ENCODE results near the gene EBP. TPM values are rescaled to one million over a fixed set of nuclear protein-coding genes. Genes with fewer than 3 reads are reported as not detected.

EBP gene
- total RNA-seq = 55.4 TPM
- long read RNA-seq, transcript EBP-205 (5 exons, 1,775 nt) = major isoform, 31 of 40 reads
- long read RNA-seq, partial matches to known transcripts = 0 of 40 reads
- long read RNA-seq, other reads (novel, unspliced or antisense) = 3 of 40 reads

DNA sequence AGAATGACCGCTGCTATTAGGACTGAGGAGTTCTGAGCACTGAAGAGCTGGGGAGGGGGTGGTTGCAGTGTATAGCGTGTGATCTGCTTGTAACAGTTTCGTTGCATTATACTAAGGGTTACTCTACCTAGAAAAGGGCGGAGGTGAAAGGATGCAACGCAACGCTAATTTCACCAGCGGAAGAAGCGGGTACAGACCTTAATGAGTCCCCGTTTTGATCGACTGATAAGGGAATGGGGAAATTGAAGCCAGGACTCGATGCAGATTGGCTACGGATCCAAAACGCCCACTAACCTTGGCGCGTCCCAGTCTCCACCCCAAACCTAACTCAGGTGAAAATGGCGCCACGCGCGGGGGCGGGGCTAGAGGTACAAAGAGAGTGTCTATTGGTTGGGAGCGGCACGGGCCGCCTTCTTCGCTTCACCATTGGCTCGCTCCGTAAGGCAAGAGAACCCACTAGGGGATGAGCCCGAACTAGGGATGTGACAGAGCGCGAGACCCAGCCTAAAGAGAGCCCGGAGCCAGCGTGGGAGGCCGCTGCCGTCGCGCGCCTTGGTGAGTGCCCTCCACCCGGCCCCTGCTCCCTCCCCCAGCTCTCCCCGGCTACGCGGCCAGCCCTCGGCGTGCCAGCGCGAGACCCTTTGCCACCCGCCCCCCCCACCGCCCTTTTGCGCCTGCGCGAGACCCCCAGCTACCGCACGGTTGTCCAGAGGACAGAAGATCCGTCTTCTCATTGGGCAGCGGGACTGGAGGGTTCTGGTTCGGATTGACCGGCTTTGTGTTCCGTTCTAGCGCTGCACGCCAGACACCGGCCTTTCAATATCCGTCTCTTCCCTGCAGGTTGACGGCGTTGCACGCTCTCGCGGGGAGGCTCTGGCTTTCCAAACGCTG is at the start of gene EBP:
TSS of gene EBP (plus strand) at position 456 of the 891 bp plus-strand sequence. CDS start 1,964 bp downstream, outside the sequence.
- ATAC-seq (peak; percentile 99), DNase-seq (peak; percentile 92)
- intact Hi-C loops (cut with micrococcal nuclease) = no loop called here

DNA sequence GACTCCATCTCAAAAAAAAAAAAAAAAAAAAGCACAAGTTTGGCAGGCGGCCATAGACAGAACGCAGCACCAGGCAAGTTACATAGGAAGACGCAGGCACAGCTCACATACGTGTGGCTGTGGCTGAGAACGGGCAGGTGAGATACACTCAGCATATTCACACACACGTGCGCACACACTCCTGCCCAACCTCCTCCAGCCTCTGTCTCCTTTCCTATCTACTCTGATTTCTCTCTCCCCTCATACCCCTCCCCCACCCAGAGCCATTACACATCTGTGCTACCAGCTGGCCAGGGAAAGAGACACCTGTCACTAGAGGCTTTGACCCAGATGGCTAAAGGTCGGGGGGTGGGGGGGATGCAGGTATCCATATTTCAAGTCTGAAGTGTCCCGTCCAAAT is 49.4 kb upstream of the EBP start:
- intact Hi-C loops (cut with micrococcal nuclease) = no loop called here
- ATAC-seq (no peak), DNase-seq (no peak)

DNA sequence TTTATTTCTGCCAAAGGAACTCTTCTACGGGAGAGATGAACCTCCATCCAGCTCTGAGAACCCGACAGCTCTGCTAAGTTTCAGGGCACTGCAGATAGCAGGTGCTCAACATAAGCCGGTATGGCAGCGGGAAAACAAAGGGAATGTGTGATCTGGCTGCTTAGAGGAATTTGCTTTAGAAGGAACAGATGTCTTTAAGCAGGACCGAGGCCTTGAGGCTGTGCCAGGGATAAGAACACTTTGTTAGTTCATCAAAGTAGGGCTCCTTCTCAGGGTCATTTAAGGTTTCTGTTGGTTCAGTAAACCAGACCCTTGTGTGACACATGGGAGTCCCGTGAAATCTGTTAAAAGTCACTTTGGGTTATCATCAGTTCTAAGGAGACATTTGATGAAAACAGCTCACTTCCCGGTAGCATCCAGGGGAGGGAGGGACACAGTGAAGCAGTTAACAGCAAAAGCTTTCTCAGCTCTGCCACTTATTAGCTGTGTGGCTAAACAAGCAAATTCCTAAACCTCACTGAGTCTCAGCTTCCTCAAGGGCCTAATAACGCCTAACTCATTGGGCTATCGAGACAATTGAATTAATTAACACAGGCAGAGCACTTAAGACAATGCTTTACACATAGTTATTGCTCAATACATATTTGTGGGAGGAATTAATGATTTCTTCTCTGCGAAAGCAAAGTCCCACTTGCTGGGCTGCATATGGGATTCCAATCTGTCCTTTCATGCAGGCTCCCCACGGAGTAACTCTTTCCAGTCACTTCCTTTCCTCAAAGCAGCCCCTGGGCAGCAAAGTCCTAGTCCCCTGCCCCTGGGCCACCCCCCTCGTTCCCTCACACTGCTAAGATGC is 48.5 kb upstream of the EBP start:
- DNase-seq (no peak), ATAC-seq (no peak)
- intact Hi-C loops (cut with micrococcal nuclease) = no loop called here

DNA sequence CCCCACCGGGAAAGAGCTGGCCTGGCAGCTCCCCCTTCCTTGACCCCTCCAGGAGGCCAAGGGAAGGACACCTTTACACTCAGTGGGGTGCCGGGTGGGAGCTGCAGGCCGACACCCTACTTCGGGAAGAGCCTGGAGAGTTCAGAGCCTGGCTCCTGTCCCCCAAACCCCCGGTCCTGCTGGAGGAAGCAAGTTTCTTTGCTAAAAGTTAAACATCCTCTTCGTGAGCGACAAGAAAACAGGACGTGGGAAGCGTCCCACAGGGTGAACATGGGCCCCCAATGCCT is 48.0 kb upstream of the EBP start:
- intact Hi-C loops (cut with micrococcal nuclease) = no loop called here
- no peak for DNase-seq
- no peak for ATAC-seq

DNA sequence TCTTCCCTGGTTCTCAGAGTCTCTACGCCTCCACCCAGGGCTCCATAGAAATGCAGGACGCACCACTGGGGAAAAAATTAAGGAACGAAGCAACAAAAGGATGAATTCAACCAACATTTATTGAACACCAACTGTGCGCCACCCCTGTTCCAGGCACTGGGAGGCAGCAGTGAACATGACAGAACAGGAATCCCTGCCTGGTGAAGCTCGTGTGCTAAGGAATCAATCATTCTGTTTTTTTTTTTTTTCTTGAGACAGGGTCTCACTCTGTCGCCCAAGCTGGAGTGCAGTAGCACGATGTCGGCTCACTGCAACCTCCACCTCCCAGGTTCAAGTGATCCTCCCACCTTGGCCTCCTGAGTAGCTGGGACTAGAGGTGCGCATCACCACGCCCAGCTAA is 47.5 kb upstream of the EBP start:
- DNase-seq (no peak), ATAC-seq (no peak)
- intact Hi-C loops (cut with micrococcal nuclease) = no loop called here

- no peak for ATAC-seq
- intact Hi-C loops (cut with micrococcal nuclease) = no loop called here
- DNase-seq = no peak
These were observed 47.0 kb upstream of the EBP start for GRCh38 chrX:48474581-48474980.

- ATAC-seq (no peak), DNase-seq (no peak)
- intact Hi-C loops (cut with micrococcal nuclease) = no loop called here
These were observed 46.3 kb upstream of the EBP start for GRCh38 chrX:48475296-48475695.

DNA sequence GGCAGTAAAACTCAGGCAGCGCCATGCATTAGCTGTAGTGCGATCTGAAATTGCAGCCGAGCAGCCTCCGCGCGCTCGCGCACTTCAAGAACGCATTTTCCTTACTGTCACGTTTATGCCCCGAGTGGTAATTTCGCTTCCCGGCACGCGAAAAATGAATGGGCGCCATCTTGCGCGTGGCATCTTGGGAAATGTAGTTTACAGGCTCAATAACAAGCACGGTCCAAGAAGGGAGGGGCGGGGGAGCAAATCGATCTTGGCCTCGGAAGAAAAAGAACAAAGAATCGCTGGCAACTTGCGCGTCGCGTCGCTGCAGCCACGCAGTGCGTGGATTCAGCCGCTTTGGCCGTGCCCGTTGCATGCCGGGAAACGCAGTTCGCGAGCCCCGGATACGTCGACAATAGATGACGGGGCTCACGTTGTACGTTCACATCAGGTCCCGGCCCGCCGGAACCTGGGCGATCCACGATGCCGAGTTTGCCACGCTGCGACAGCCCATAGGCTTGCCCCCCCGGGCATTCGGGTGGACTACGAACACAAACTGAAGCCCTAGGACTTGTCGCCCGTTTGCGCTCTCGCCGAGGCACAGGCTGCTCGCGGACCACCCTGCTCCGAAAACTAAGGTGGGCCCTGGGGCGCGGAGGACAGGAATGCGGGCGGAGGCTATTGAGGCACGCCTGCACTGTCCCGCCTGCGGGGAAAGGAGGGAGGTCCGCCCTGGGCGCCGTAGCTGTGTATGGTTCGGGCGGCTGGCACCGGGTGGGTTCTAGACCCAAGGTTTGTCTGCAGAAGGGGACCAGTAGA is 45.6 kb upstream of the EBP start, which contains the start of gene FTSJ1:
TSS of gene FTSJ1 (plus strand) at position 426 of the 804 bp plus-strand sequence. CDS start 1,849 bp downstream, outside the sequence.
- DNase-seq (peak; percentile 90), ATAC-seq (peak; percentile 98)
- intact Hi-C loops (cut with micrococcal nuclease) = no loop called here

- no peak for DNase-seq
- ATAC-seq = no peak
- intact Hi-C loops (cut with micrococcal nuclease) = no loop called here
These were observed 44.7 kb upstream of the EBP start for GRCh38 chrX:48476919-48477318.

- DNase-seq (no peak), ATAC-seq (no peak)
- intact Hi-C loops (cut with micrococcal nuclease) = no loop called here
These were observed 43.5 kb upstream of the EBP start for GRCh38 chrX:48477960-48478755.

DNA sequence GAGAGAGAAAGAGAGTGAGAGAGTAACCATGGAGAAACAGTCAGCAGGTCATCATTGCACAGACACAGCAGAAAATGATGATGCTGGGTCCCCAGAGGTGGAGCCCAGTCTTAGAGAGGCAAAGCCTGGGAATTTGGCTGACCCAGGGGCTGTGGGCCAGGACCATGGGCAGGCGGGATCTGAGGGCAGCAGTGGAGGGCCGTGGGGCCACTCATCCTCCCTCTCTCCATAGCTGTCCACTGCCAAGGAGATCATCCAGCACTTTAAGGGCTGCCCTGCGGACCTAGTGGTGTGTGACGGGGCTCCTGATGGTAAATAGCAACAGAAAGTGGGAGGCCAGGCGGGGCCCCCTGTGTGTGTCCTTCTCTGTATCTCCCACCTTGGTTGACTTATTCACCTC is 42.8 kb upstream of the EBP start:
- DNase-seq (no peak), ATAC-seq (no peak)
- intact Hi-C loops (cut with micrococcal nuclease) = no loop called here

GRCh38 chrX:48480142-48480541 is 41.5 kb upstream of the EBP start:
- intact Hi-C loops (cut with micrococcal nuclease) = no loop called here
- DNase-seq (no peak), ATAC-seq (no peak)

DNA sequence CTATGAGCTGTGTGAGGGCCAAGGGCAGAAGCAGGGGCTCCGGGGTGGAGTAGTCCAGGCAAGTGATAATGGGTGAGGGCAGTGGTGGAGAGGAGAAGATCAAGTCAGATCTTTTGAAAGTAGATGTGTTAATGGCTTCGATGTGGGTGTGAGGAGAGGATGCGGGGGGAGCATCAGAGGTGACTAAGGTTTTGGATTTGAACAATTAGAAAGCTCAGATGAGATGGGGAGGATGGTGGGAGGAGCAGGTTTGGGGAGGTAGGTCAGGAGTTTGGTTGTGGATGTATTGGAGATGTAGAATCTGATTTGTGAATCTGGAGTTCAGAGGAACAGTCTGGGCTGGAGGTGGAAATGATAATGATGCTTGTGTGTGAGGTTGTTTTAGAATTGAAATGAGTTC is 41.0 kb upstream of the EBP start:
- DNase-seq (no peak), ATAC-seq (no peak)
- intact Hi-C loops (cut with micrococcal nuclease) = no loop called here

DNA sequence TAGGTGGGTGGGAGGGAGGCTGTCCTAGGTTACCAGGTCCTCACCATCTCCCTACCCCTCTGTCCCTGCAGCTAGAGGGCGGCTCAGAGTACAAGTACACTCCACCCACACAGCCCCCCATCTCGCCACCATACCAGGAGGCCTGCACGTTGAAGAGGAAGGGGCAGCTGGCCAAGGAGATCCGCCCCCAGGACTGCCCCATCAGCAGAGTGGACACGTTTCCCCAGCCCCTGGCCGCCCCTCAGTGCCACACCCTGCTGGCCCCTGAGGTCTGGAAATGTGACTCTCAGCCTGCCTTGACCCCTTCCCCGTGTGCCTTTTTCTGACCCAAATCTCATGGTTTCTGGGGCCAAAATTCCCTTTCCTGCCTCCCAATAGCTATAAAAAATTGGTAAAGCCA is 39.1 kb upstream of the EBP start:
- DNase-seq = no peak
- intact Hi-C loops (cut with micrococcal nuclease) = no loop called here
- ATAC-seq = no peak

DNA sequence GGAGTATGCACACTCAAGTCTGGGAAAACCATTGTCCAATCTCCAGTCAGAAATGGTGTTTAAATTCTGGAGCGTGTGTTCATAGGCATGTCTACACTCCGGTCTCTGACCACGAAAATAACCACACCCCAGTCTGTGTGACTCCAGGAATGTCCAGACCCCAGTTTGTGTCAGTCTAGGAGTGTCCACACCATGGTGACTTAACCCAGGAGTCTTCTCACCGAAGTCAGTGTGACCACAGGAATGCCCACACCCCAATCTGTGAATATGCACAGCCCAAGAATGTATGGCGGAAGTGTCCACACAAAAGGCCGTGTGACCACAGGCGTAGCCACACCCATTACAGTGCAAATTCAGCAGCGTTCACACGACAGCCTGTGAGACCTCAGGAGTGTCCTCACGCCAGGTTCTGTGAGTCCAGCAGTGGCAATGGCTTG is 34.2 kb upstream of the EBP start:
- intact Hi-C loops (cut with micrococcal nuclease) = no loop called here
- ATAC-seq (no peak), DNase-seq (no peak)

GRCh38 chrX:48488034-48488433 is 33.6 kb upstream of the EBP start:
- ATAC-seq = no peak
- DNase-seq = no peak
- intact Hi-C loops (cut with micrococcal nuclease) = no loop called here

- intact Hi-C loops (cut with micrococcal nuclease) = no loop called here
- no peak for ATAC-seq
- DNase-seq = no peak
These were observed 32.3 kb upstream of the EBP start for GRCh38 chrX:48489296-48489695.

GRCh38 chrX:48489892-48490291 is 31.7 kb upstream of the EBP start:
- intact Hi-C loops (cut with micrococcal nuclease) = loop anchor here (10.0 kb wide), 1 partner anchor 405 kb away; no protein-coding TSS in a partner anchor
- DNase-seq (no peak), ATAC-seq (no peak)
